ENCODE results near the gene HPGD. TPM values are rescaled to one million over a fixed set of nuclear protein-coding genes. Genes with fewer than 3 reads are reported as not detected.
A peak's percentile ranks its signal among the peaks of the same experiment; 100 is the strongest.

HPGD gene
- total RNA-seq, 3 donors from 2014 or later, result 9.8 to 137 (median 10.5) TPM

DNA sequence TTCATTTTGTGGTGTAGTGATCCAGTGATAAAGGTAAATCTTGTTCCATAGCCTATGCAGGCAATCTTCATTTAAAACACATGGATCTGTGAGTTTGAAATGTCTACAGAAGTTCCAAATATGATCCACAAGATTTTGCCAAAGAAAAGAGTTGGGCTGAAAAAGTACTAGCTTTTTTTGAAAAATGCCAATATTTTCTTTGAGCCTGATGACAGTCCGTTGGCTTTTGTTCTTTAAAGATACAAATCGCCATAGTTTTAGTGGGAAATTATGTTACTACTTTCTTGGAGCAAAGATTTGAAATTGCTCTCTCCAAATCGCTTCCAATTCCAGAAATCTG is 71.5 kb downstream of the HPGD start:
- H3K36me3 ChIP-seq, result no peaks in the 10 kb centered on the region
- H3K27ac ChIP-seq, result no peak overlapping the region
- DNase-seq (ENCODE audit: low spot score in 2 of 2), result no peak
- TF ChIP-seq, protein P1, sequence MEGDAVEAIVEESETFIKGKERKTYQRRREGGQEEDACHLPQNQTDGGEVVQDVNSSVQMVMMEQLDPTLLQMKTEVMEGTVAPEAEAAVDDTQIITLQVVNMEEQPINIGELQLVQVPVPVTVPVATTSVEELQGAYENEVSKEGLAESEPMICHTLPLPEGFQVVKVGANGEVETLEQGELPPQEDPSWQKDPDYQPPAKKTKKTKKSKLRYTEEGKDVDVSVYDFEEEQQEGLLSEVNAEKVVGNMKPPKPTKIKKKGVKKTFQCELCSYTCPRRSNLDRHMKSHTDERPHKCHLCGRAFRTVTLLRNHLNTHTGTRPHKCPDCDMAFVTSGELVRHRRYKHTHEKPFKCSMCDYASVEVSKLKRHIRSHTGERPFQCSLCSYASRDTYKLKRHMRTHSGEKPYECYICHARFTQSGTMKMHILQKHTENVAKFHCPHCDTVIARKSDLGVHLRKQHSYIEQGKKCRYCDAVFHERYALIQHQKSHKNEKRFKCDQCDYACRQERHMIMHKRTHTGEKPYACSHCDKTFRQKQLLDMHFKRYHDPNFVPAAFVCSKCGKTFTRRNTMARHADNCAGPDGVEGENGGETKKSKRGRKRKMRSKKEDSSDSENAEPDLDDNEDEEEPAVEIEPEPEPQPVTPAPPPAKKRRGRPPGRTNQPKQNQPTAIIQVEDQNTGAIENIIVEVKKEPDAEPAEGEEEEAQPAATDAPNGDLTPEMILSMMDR (IDR thresholded peaks at IDR 0.05), result no peak
- TF ChIP-seq POLR2AphosphoS5 (IDR thresholded peaks at IDR 0.05) (no peak), POLR2A (IDR thresholded peaks at IDR 0.05) (no peak)
- intact Hi-C loops (cut with DNase I; ENCODE audit: low total_unique reads), result no loop called here
- no peaks in the 10 kb centered on the region for H3K27me3 ChIP-seq
- no peaks in the 10 kb centered on the region for H3K4me1 ChIP-seq
- H3K4me3 ChIP-seq, result no peak overlapping the region
- no peaks in the 10 kb centered on the region for H3K9me3 ChIP-seq

DNA sequence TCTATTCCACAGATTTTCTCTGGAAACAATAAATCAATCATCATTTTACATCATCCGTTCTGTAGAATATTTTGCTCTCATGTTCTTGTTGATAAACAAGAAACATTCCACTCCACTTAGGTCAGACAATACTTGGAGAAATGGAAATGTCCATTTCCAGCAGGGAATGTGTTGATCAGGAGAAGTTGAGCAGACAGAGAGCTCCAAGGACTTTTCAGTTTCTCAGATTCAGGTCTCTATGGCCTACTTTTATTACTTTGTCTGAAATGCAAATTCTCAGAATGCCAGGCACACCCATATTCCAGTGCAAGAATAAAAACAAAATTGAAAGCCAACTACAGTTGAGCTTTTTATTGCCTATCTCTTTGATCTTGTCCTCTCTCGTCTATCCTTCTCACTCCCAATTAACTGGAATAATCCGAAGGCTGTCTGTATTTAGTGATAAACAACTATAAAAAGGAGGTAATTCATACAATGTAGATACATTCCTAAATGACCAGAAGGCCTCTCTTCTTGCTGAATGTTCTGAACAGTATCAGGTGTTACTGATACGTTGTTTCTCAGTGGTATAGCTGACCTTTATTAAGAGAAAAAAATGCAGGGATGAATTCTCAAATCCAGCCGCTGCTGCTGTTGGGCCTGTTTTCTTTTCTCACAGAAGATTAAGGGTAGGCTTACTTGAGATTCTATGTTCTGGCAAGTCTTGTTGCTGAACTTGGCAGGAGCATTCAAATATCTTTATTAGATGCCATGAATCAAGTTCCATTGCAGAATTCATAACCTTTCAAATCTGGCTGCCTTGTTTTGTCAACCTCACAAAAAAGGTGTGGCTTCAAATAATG is 72.1 kb downstream of the HPGD start:
- H3K9me3 ChIP-seq, result no peaks in the 10 kb centered on the region
- TF ChIP-seq POLR2A (IDR thresholded peaks at IDR 0.05), result no peak
- TF ChIP-seq POLR2AphosphoS5 (IDR thresholded peaks at IDR 0.05), result no peak
- TF ChIP-seq, protein P1 (IDR thresholded peaks at IDR 0.05), result no peak
- peak overlapping the region in 1 of 2 donors; percentile 3 for H3K27ac ChIP-seq
- no peak overlapping the region for H3K4me3 ChIP-seq
- no peaks in the 10 kb centered on the region for H3K4me1 ChIP-seq
- no peaks in the 10 kb centered on the region for H3K36me3 ChIP-seq
- no peaks in the 10 kb centered on the region for H3K27me3 ChIP-seq
- no peak for DNase-seq (ENCODE audit: low spot score in 2 of 2)
- intact Hi-C loops (cut with DNase I; ENCODE audit: low total_unique reads), result no loop called here

DNA sequence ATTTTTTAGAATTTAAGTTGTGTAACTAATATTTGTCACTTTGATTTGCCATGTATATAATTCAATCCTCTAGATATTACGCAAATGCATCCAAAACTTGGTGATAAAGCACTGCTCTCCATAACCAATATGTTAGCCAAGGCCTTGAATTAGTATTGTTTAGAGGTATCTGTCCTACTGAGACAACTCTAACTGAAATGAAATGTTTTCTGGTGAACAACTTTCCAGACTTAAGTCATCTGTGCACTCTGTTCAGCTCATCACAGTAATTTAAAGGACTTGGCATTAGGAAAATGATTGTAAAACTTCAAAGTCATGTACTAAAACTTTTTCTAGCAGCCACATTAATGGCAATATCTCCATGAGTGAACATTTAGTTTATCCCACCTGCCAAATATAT is 73.1 kb downstream of the HPGD start:
- no peak for DNase-seq (ENCODE audit: low spot score in 2 of 2)
- intact Hi-C loops (cut with DNase I; ENCODE audit: low total_unique reads), result no loop called here

DNA sequence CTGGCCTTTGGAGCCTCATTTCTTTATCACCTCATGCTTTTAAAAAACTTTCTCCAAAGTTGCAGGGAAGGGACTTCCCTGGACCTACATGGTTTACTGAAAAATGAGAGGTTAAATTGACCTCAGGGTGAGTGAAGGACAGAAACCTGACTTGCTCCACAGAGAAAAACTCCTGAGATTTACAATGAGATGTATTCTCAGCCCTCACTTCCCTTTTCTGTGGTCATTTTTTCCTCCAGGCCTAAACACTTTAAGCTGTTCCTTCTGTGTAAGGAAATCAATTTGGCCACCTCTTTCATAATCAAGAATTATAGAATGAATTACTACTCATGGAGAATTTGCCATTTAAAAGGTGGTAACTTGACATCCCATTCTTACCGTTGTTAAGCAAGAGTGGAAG is 77.9 kb downstream of the HPGD start:
- H3K4me3 ChIP-seq, result no peak overlapping the region
- H3K4me1 ChIP-seq, result no peaks in the 10 kb centered on the region
- no peaks in the 10 kb centered on the region for H3K27me3 ChIP-seq
- intact Hi-C loops (cut with DNase I; ENCODE audit: low total_unique reads), result no loop called here
- no peak overlapping the region for H3K27ac ChIP-seq
- no peak for TF ChIP-seq POLR2A (IDR thresholded peaks at IDR 0.05)
- no peaks in the 10 kb centered on the region for H3K9me3 ChIP-seq
- no peak for DNase-seq (ENCODE audit: low spot score in 2 of 2)
- H3K36me3 ChIP-seq, result no peaks in the 10 kb centered on the region

More for the DNA sequence above, 73.1 kb downstream of the HPGD start:
- no peaks in the 10 kb centered on the region for H3K4me1 ChIP-seq
- no peak overlapping the region for H3K27ac ChIP-seq
- H3K27me3 ChIP-seq, result no peaks in the 10 kb centered on the region
- H3K4me3 ChIP-seq, result no peak overlapping the region
- TF ChIP-seq, protein P1 (IDR thresholded peaks at IDR 0.05), result no peak
- TF ChIP-seq POLR2AphosphoS5 (IDR thresholded peaks at IDR 0.05) (no peak), POLR2A (IDR thresholded peaks at IDR 0.05) (no peak)
- H3K36me3 ChIP-seq, result no peaks in the 10 kb centered on the region
- H3K9me3 ChIP-seq, result no peaks in the 10 kb centered on the region

Other genes with a start within 250 kb of the HPGD start
- 10 to 100 TPM; 29.2 to 49.0 (median 35.2) TPM for gene FBXO8, start 238.8 kb downstream of the HPGD start, total RNA-seq
- 10 to 100 TPM; 12.2 to 30.9 (median 19.7) TPM for gene CEP44, start 238.6 kb downstream of the HPGD start, total RNA-seq